Mucosa of gallbladder (tissue), 1 donor: ENCODE results near the gene RBM33. TPM values are rescaled to one million over a fixed set of nuclear protein-coding genes. Genes with fewer than 3 reads are reported as not detected.
A peak's percentile ranks its signal among the peaks of the same experiment; 100 is the strongest.
"Not testable (repeated sequence)": the region's sequence is repeated elsewhere in the genome, so short reads cannot be mapped to it uniquely, and the experiment has no call there.

Experiments
- DNase-seq: peaks from one replicate; pipeline ENCODE4 v3.0.0-alpha.2; 2020; ENCODE audit warnings: low spot score
- total RNA-seq: library from RNA; stranded (reverse); gene quantifications from one replicate; pipeline ENCODE4 v1.2.1, GENCODE V29; 2021
- donor health status: DM: no; HTN: no; CAD: no.

Gene RBM33
- total RNA-seq, 1 donor from 2014 or later: 59.1 TPM

GRCh38 chr7:155688237-155688636 lies 43.8 kb downstream of the RBM33 start:
- DNase-seq: not testable (repeated sequence)

DNA sequence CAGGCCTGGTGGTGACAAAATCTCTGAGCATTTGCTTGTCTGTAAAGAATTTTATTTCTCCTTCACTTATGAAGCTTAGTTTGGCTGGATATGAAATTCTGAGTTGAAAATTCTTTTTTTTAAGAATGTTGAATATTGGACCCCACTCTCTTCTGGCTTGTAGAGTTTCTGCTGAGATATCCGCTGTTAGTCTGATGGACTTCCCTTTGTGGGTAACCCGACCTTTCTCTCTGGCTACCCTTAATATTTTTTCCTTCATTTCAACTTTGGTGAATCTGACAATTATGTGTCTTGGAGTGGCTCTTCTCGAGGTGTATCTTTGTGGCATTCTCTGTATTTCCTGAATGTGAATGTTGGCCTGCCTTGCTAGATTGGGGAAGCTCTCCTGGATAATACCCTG lies 46.2 kb downstream of the RBM33 start:
- DNase-seq: not testable (repeated sequence)

GRCh38 chr7:155692317-155692716 lies 47.9 kb downstream of the RBM33 start:
- DNase-seq: no peak

- DNase-seq: no peak
These were observed 49.4 kb downstream of the RBM33 start for GRCh38 chr7:155693826-155694225.

DNA sequence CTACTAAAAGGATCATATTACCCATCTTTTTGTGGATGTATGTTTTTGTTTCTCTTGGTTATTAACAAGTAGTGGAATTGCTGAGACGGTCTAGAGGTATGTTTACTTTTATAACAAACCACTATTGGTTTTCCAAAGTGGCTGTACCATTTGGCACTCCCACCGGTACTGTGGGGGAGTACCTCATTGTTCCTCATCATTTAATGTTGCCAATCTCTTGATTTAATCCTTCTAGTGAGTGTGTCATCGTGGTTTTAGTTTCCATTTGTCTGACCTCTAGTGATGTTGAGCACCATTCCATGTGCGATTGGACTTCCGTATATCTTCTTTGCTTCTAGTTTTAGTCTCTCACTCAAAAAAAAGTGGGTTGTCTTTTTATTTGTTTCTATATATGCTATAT lies 50.4 kb downstream of the RBM33 start:
- DNase-seq: no peak

DNA sequence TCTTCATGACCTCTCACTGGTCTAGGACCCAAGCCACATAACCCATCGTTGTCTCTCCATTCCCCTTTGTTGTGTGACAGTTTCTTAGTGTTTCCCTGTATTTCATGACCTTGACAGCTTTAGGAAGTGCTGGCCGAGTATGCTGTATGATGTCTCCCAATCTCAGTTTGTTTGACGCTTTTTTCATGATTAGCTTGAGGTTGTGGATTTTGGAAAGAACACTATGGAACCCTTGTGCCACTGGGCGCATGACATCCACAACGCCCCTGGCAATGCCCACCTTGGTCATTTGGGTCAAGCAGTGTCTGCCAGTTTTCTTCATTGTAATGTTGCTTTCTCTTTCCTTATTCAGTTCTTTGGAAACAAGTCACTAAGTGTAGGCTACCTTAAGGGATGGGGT lies 52.3 kb downstream of the RBM33 start:
- DNase-seq: no peak

DNA sequence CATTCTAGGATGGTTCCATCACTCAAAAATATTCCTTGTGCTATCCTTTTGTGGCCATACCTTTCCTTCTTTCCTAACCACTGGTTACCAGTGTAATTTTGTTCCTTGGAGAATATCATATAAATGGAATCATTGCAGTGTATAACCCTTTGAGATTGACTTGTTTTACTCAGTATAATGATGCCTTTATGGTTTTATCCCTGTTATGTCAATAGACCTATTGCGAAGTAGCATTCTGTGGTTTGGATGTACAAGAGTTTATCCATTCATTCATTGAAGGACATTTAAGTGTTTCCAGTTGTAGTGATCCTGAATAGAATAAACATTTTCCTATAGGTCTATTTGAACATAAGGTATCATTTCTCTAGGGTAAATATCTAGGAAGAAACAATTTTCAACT lies 54.2 kb downstream of the RBM33 start:
- DNase-seq: no peak

DNA sequence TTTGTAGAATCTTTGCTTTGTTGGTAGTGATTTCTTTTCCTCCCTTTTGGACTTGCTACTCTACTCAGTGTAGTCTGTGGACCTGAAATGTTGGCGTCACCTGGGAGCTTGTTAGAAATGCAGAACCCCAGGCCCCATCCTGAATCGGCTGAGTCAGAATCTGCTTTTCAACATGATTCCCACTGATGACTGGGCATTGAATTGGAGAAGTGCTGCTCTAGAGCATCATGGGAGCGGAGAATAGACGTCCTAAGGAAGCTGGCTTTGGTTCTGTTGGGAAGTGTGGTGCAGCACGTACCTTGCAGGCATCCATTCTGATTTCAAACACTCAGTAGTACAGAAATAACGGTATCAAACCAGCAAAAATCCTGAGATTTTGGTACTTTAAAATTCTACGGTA lies 54.7 kb downstream of the RBM33 start:
- DNase-seq: no peak

GRCh38 chr7:155700847-155701246 lies 56.4 kb downstream of the RBM33 start:
- no peak for DNase-seq

- DNase-seq: no peak
These were observed 57.6 kb downstream of the RBM33 start for GRCh38 chr7:155701972-155702544.

GRCh38 chr7:155702616-155703015 lies 58.2 kb downstream of the RBM33 start:
- no peak for DNase-seq

DNA sequence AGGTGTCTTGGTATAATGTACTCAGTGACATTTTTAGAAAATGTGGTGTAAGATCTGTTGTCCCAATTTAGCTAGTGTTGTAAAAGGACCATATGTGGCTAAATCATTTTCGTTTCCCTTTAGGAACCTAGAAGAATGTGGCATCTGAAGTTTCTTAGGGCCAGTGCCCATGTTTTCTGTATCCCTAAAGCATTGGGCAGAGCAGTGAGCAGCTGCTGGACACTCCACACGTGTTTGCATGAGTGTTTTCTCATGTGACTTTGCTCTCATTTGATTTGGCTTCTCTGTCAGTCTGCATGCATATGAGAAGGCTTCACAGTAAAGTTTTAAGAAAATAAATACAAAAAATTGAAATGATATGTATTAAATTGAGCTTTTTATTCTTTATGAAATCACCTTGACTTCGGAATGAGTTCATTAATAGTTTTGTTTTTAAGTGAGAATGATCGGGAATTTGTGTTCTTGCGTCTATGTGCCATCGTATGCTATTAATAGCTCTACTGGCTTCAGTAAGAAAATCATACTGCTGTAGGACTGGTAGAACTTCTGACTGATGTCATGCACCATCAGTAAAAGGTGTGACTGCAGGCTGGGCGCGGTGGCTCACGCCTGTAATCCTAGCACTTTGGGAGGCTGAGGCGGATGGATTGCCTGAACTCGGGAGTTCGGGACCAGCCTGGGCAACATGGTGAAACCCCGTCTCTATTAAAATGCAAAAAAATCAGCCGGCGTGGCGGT lies 61.3 kb downstream of the RBM33 start:
- no peak for DNase-seq

- no peak for DNase-seq
These were observed 61.9 kb downstream of the RBM33 start for GRCh38 chr7:155706376-155706775.

DNA sequence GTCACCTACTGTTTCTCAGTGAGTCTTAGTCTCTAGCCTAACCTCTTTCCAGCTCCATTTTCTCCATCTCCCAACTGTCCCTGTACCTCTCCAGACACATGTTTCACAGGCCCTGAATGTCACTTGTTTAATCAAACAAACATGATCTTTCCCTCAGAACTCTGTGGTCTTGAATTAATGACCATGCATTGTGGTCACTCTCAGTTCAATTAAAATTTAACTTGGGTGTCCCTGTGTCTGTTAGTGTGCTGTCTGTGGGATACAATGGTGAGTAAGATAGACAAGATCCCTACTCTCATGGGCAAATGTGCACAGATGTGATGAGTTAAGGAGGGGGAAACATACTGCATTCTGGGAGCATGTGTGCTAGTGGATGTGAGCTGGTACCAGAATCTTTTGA lies 65.0 kb downstream of the RBM33 start:
- no peak for DNase-seq

GRCh38 chr7:155710031-155710430 lies 65.6 kb downstream of the RBM33 start:
- no peak for DNase-seq

- no peak for DNase-seq
These were observed 66.1 kb downstream of the RBM33 start for GRCh38 chr7:155710530-155710929.

DNA sequence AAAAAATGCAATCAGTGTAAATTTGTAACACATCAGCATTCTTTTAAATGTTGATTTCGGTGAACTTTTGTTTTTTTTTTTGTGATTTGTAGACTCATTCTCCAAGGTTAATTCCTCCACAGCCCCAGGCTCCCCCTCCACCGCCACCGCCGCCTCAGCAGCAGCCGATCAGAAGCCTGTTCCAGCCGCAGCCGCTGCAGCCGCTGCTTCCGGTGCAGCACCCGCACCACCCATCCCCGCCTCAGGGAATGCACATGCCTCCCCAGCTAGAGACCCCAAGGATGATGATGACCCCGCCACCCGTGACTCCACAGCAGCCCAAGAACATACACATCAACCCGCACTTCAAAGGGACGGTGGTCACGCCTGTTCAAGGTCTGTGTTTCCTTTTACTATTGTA lies 66.6 kb downstream of the RBM33 start:
- no peak for DNase-seq

DNA sequence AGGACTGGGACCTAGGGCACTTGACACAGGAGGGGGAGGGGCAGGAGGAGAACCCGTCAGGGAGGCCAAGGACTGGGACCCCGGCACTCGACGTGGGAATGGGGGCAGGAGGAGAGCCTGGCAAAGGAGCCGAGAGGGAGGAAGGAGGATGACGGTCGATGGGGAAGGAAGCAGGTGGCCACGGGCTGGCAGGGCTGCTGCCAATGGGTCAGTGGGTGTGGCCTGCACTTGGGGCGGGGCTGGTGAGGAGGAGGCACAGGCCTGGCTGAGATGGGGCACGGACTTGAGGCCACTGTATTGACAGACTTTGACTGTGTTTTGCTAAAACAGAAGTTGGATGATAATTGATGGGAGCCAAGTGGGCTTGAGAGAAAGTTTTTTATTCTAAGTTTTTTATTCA lies 68.9 kb downstream of the RBM33 start:
- DNase-seq: peak; percentile 23

GRCh38 chr7:155714702-155715101 lies 70.2 kb downstream of the RBM33 start:
- DNase-seq: no peak

GRCh38 chr7:155715111-155715805 lies 70.8 kb downstream of the RBM33 start:
- DNase-seq: no peak

DNA sequence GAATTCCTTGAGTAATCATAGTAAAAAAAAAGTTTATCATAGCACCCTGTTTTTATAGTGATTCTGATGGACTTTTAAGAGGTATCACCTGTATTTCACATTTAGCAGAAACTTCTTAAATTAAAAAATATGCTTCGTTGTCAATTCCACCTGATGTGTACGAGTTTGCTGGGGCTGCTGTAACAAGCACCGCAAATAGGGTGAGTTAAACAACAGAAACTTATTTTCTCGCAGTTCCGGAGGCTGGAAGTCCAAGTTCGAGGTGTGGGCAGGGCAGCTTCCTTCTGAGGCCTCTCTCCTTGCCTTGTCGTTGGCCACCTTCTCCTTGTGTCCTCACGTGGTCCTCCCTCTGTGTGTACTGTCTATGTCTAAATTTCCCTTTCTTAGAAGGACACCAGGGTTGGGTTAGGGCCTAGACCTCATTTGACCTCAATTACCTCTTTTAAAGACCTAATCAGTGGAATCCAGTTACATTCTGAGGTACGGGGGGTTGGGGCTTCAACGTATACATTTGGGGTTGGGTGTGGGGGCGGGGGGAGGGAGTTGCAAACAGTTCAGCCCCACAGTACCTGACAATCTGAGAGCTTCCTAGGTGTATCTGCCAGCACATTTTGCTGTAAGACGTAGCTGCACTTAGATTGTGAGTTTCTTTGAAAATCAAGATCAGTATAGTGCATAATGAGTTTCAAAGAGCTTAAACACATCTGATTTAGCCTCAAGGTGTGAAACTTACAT lies 72.7 kb downstream of the RBM33 start:
- no peak for DNase-seq

- no peak for DNase-seq
These were observed 76.6 kb downstream of the RBM33 start for GRCh38 chr7:155721056-155721455.
